Caco-2 (cell line): ENCODE data around the gene UGCG. TPM values are rescaled to one million over a fixed set of nuclear protein-coding genes. Genes with fewer than 3 reads are reported as not detected.
A peak's percentile ranks its signal among the peaks of the same experiment; 100 is the strongest.

Experiments used
- BruUV-seq: library from RNA; stranded (reverse); fragments of 400-500 nt; replicated peaks from 2 replicates; lab custom pipeline; 2021; lab: Mats Ljungman, UMichigan
- CTCF ChIA-PET: fragments of 300-600 bp; sonication (Branson Sonifier 250); formaldehyde crosslinking; loops from one replicate; lab custom pipeline; 2022; ENCODE audit warnings: antibody characterized with exemption; lab: Charles Lee
- POLR2A ChIA-PET: fragments of 300-600 bp; sonication (Branson Sonifier 250); formaldehyde crosslinking; loops from one replicate; lab custom pipeline; 2022; ENCODE audit warnings: antibody characterized with exemption; lab: Charles Lee
- DNase-seq, 2 experiments: peaks; one replicate each; pipeline versions ENCODE4 v3.0.0 to v3.0.0-alpha.2; 2020 to 2022
- H3K27me3 ChIP-seq: replicated peaks from 2 replicates; pipeline ENCODE4 v1.6.0; 2011; ENCODE audit warnings: low read length; ENCODE audit not compliant: control insufficient read depth, insufficient read depth
- H3K36me3 ChIP-seq: 2 replicates; pipeline ENCODE4 v1.5.1; 2011; ENCODE audit warnings: low read length; ENCODE audit not compliant: control insufficient read depth, insufficient read depth
- H3K4me1 ChIP-seq: fragments of 250-450 bp; sonication (Bioruptor Pico); 2 replicates; pipeline ENCODE4 v1.5.1; 2020; ENCODE audit warnings: mild to moderate bottlenecking
- H3K4me3 ChIP-seq: 2 replicates; pipeline ENCODE4 v1.5.1; 2011; ENCODE audit warnings: low read depth, mild to moderate bottlenecking, control low read depth, low read length
- H3K9me3 ChIP-seq: fragments of 250-450 bp; sonication (Bioruptor Pico); 2 replicates; pipeline ENCODE4 v1.5.1; 2020; ENCODE audit warnings: mild to moderate bottlenecking, moderate library complexity
- H3K27ac Mint-ChIP-seq: one replicate; pipeline ENCODE4 v1.8.0; 2022; ENCODE audit warnings: mixed read lengths; ENCODE audit not compliant: unreplicated experiment
- H3K27me3 Mint-ChIP-seq: one replicate; pipeline ENCODE4 v1.8.0; 2022; ENCODE audit warnings: mixed read lengths; ENCODE audit not compliant: insufficient read depth, unreplicated experiment
- H3K36me3 Mint-ChIP-seq: one replicate; pipeline ENCODE4 v1.8.0; 2022; ENCODE audit warnings: mild to moderate bottlenecking, mixed read lengths; ENCODE audit not compliant: insufficient read depth, unreplicated experiment
- H3K4me1 Mint-ChIP-seq: one replicate; pipeline ENCODE4 v1.8.0; 2022; ENCODE audit warnings: low read depth, mixed read lengths; ENCODE audit not compliant: unreplicated experiment
- H3K4me3 Mint-ChIP-seq: one replicate; pipeline ENCODE4 v1.8.0; 2022; ENCODE audit warnings: mild to moderate bottlenecking, moderate library complexity, mixed read lengths; ENCODE audit not compliant: unreplicated experiment
- H3K9me3 Mint-ChIP-seq: one replicate; pipeline ENCODE4 v1.8.0; 2022; ENCODE audit warnings: mixed read lengths; ENCODE audit not compliant: unreplicated experiment
- CTCF ChIP-seq, 2 experiments: fragments of 200-600 bp in 1 of 2; IDR thresholded peaks; 1 replicate in 1 of 2; 2 replicates in 1 of 2; pipeline versions ENCODE4 v1.5.1 to v1.8.0; 2011 to 2022; ENCODE audit warnings: antibody characterized with exemption in 1 of 2, control low read depth in 1 of 2, inconsistent platforms in 1 of 2, low read depth in 1 of 2, low read length in 1 of 2, mild to moderate bottlenecking in 1 of 2, moderate library complexity in 1 of 2; ENCODE audit not compliant: insufficient read depth in 1 of 2, severe bottlenecking in 1 of 2, unreplicated experiment in 1 of 2
- intact Hi-C: fragments of 100-400 bp; cut with micrococcal nuclease; formaldehyde crosslinking; loops from one replicate; pipeline ENCODE4 v1.10.0; 2022; ENCODE audit not compliant: unreplicated experiment
- total RNA-seq: library from RNA; stranded (reverse); gene quantifications from 2 replicates; pipeline ENCODE4 v1.2.3, GENCODE V29; 2022

UGCG gene
- total RNA-seq, 1 experiment from 2014 or later, result 26.7 TPM

GRCh38 chr9:111970827-111971226 is 74.2 kb downstream of the UGCG start:
- Mint-ChIP-seq H3K27me3 (no peaks in the 10 kb centered on the region), H3K4me1 (peaks cover 28% of the 10 kb centered on the region), H3K36me3 (peaks cover 3% of the 10 kb centered on the region), H3K27ac (peak overlapping the region; percentile 53), H3K9me3 (no peaks in the 10 kb centered on the region), H3K4me3 (no peak overlapping the region)
- DNase-seq, result peak in 1 of 2 experiments; percentile 63
- Histone ChIP-seq H3K9me3 (no peaks in the 10 kb centered on the region), H3K4me1 (peaks cover 49% of the 10 kb centered on the region), H3K4me3 (no peak overlapping the region), H3K27me3 (no peaks in the 10 kb centered on the region), H3K36me3 (no peaks in the 10 kb centered on the region)
- TF ChIP-seq CTCF (IDR thresholded peaks at IDR 0.05; ENCODE audit: insufficient read depth in 1 of 2, low read depth in 1 of 2, low read length in 1 of 2, severe bottlenecking in 1 of 2, unreplicated experiment in 1 of 2), result no peak
- CTCF ChIA-PET, result interaction anchor here (0.5 kb wide), 1 partner anchor 363 kb away, joined by 5 read pairs; the partner anchor contains the start of gene PTBP3
- POLR2A ChIA-PET, result no interaction called here
- BruUV-seq, result no TSS peak
- intact Hi-C loops, result no loop called here

- intact Hi-C loops, result loop anchor here (2.0 kb wide), 1 partner anchor 101 kb away; no protein-coding TSS in a partner anchor
- no peak for DNase-seq
- BruUV-seq, result no TSS peak
- peak overlapping the region; percentile 68 for H3K27ac Mint-ChIP-seq
- no peaks in the 10 kb centered on the region for H3K9me3 Mint-ChIP-seq
- ChIA-PET POLR2A (no interaction called here), CTCF (no interaction called here)
- peaks cover 24% of the 10 kb centered on the region for H3K4me1 Mint-ChIP-seq
- H3K4me3 ChIP-seq, result no peak overlapping the region
- H3K36me3 ChIP-seq, result no peaks in the 10 kb centered on the region
- no peak overlapping the region for H3K4me3 Mint-ChIP-seq
- no peaks in the 10 kb centered on the region for H3K36me3 Mint-ChIP-seq
- TF ChIP-seq CTCF (IDR thresholded peaks at IDR 0.05; ENCODE audit: insufficient read depth in 1 of 2, low read depth in 1 of 2, low read length in 1 of 2, severe bottlenecking in 1 of 2, unreplicated experiment in 1 of 2), result no peak
- H3K27me3 ChIP-seq, result no peaks in the 10 kb centered on the region
- H3K27me3 Mint-ChIP-seq, result no peaks in the 10 kb centered on the region
- H3K9me3 ChIP-seq, result no peaks in the 10 kb centered on the region
- peaks cover 36% of the 10 kb centered on the region for H3K4me1 ChIP-seq
Observed at GRCh38 chr9:111974092-111974681, 77.6 kb downstream of the UGCG start.

- DNase-seq, result peak; percentile 45 to 64
- Histone ChIP-seq H3K4me1 (peaks cover 47% of the 10 kb centered on the region), H3K36me3 (no peaks in the 10 kb centered on the region), H3K27me3 (no peaks in the 10 kb centered on the region), H3K4me3 (no peak overlapping the region), H3K9me3 (no peaks in the 10 kb centered on the region)
- no peaks in the 10 kb centered on the region for H3K27me3 Mint-ChIP-seq
- ChIA-PET POLR2A (no interaction called here), CTCF (interaction anchor here (1.1 kb wide), 1 partner anchor 94 kb away, joined by 3 read pairs; no protein-coding TSS in a partner anchor)
- no peak overlapping the region for H3K27ac Mint-ChIP-seq
- intact Hi-C loops, result loop anchor here (1.0 to 2.0 kb wide), 3 partner anchors 99 to 215 kb away; no protein-coding TSS in a partner anchor
- no peaks in the 10 kb centered on the region for H3K36me3 Mint-ChIP-seq
- no peaks in the 10 kb centered on the region for H3K9me3 Mint-ChIP-seq
- BruUV-seq, result no TSS peak
- no peak overlapping the region for H3K4me3 Mint-ChIP-seq
- peak in 1 of 2 experiments; percentile 21 for TF ChIP-seq CTCF (IDR thresholded peaks at IDR 0.05; ENCODE audit: insufficient read depth in 1 of 2, low read depth in 1 of 2, low read length in 1 of 2, severe bottlenecking in 1 of 2, unreplicated experiment in 1 of 2)
- peaks cover 31% of the 10 kb centered on the region for H3K4me1 Mint-ChIP-seq
Observed at GRCh38 chr9:111975709-111976108, 79.1 kb downstream of the UGCG start.
